K562 (cell line): Measurements from ENCODE around the gene SIRT3.

Source experiments
- BCLAF1 ChIP-seq, 2 experiments: fragments of 450-650 bp in 1 of 2; IDR thresholded peaks; 2 replicates each; pipeline ENCODE4 v1.6.1; 2011 to 2017; ENCODE audit warnings: low read depth in 2 of 2, antibody characterized with exemption in 1 of 2, borderline replicate concordance in 1 of 2, low read length in 1 of 2, mild to moderate bottlenecking in 1 of 2, mixed read lengths in 1 of 2; ENCODE audit not compliant: control insufficient read depth in 1 of 2
- CTCF ChIP-seq, 3 experiments: IDR thresholded peaks in 2 of 3; conservative IDR thresholded peaks in 1 of 3; 2 replicates each; pipeline ENCODE4 v1.5.1; 2011 to 2012; ENCODE audit warnings: low read length in 3 of 3, mild to moderate bottlenecking in 3 of 3, control low read depth in 2 of 3, improper control_type of control experiment in 1 of 3, inconsistent platforms in 1 of 3, low read depth in 1 of 3, mixed read lengths in 1 of 3, moderate library complexity in 1 of 3; ENCODE audit not compliant: insufficient read depth in 2 of 3
- MTA3 ChIP-seq: fragments of 450-650 bp; formaldehyde crosslinking; IDR thresholded peaks from 2 replicates; pipeline ENCODE4 v1.6.1; 2017; ENCODE audit warnings: mild to moderate bottlenecking, borderline replicate concordance
- STAG1 ChIP-seq: sonication (generic); formaldehyde crosslinking; IDR thresholded peaks from 2 replicates; pipeline ENCODE4 v1.5.0; 2020; ENCODE audit warnings: missing genetic modification reagents, borderline replicate concordance
- TFAP4 ChIP-seq: sonication (generic); formaldehyde crosslinking; IDR thresholded peaks from 2 replicates; pipeline ENCODE4 v1.8.0; 2022; ENCODE audit warnings: missing genetic modification reagents, mild to moderate bottlenecking, moderate library complexity, borderline replicate concordance
- U2AF2 ChIP-seq: fragments of 200-400 bp; formaldehyde crosslinking; optimal IDR thresholded peaks from 2 replicates; pipeline ENCODE3; 2017; ENCODE audit warnings: low read depth, mild to moderate bottlenecking, low read length
- ZNF512 ChIP-seq: IDR thresholded peaks from 2 replicates; pipeline ENCODE4 v1.6.1; 2016; ENCODE audit warnings: missing genetic modification characterization, missing compliant biosample characterization

- no peak for TF ChIP-seq TFAP4 (CRISPR knock-in tag)
- TF ChIP-seq U2AF2: no peak
- no peak for TF ChIP-seq ZNF512 (tag)
- no peak for TF ChIP-seq MTA3
- no peak for TF ChIP-seq STAG1
- no peak for TF ChIP-seq CTCF (IDR thresholded peaks at IDR 0.05 in 2 of 3, conservative IDR thresholded peaks at IDR 0.05 in 1 of 3; ENCODE audit: insufficient read depth in 2 of 3, low read depth in 1 of 3, low read length in 3 of 3)
- no peak for TF ChIP-seq BCLAF1 (IDR thresholded peaks at IDR 0.05; ENCODE audit: borderline replicate concordance in 1 of 2, control insufficient read depth in 1 of 2, low read depth in 2 of 2, low read length in 1 of 2)
These were observed 47.4 kb upstream of the SIRT3 start for GRCh38 chr11:283405-284104.
